ENCODE results near the gene RHOD. TPM values are rescaled to one million over a fixed set of nuclear protein-coding genes. Genes with fewer than 3 reads are reported as not detected.
A peak's percentile ranks its signal among the peaks of the same experiment; 100 is the strongest.

Gene RHOD
- total and polyA plus RNA-seq, 10 of the 15 experiments (the other 5 are each of a cell fraction or from before 2014, with no cell fraction given): 0.15 to 2.6 (median 1.9) TPM; not detected in 2

DNA sequence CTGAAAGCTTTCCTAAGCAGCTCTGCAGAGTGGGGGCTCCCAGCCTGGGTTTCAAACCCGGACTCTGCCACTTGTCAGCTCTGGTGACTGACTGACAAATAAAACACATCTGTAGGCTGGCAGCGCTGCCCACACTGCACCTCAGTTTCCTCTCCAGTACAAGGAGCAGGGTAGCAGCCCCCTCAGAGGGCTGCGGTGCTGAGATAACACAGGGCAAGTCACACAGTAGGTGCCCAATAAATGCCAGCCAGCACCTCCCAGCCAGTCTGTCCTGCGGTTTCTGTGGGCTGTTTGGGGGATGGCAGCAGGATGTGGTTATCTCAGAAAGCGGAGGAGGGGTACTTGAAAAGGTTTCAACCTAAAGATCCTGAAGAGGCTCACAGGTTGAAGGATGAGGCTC, 32.2 kb upstream of the RHOD start (continued):
- TF ChIP-seq EGR1 (IDR thresholded peaks at IDR 0.05; ENCODE audit: borderline replicate concordance in 1 of 2, low read depth in 2 of 2, low read length in 2 of 2) (0 out of 3 replicates have a peak, but pooled peaks of 1 of the 2 experiments have one; percentile 17), CBX3 (IDR thresholded peaks at IDR 0.05; ENCODE audit: borderline replicate concordance, low read depth) (no peak), SKIL (IDR thresholded peaks at IDR 0.05; ENCODE audit: low read depth, poor library complexity, severe bottlenecking) (no peak), YBX1 (IDR thresholded peaks at IDR 0.05) (no peak), PML (IDR thresholded peaks at IDR 0.05; ENCODE audit: low read length) (no peak), IRF5 (IDR thresholded peaks at IDR 0.05; ENCODE audit: borderline replicate concordance) (no peak), CREM (IDR thresholded peaks at IDR 0.05; ENCODE audit: low read depth) (no peak), FOS (IDR thresholded peaks at IDR 0.05; ENCODE audit: borderline replicate concordance, extremely low read depth, insufficient read length) (no peak), PAX5 (IDR thresholded peaks at IDR 0.05; ENCODE audit: borderline replicate concordance, low read depth, low read length) (peak; percentile 37; the same call in 1 of the 2 replicates), DPF2 (IDR thresholded peaks at IDR 0.05) (0 out of 2 replicates have a peak, but pooled peaks have one; percentile 33), ZNF207 (IDR thresholded peaks at IDR 0.05; ENCODE audit: borderline replicate concordance) (no peak), RUNX3 (IDR thresholded peaks at IDR 0.05; ENCODE audit: low read length) (peak; percentile 98), JUNB (IDR thresholded peaks at IDR 0.05) (no peak)
- TF ChIP-seq, protein P1, sequence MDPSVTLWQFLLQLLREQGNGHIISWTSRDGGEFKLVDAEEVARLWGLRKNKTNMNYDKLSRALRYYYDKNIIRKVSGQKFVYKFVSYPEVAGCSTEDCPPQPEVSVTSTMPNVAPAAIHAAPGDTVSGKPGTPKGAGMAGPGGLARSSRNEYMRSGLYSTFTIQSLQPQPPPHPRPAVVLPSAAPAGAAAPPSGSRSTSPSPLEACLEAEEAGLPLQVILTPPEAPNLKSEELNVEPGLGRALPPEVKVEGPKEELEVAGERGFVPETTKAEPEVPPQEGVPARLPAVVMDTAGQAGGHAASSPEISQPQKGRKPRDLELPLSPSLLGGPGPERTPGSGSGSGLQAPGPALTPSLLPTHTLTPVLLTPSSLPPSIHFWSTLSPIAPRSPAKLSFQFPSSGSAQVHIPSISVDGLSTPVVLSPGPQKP (IDR thresholded peaks at IDR 0.05; ENCODE audit: low read depth, low read length): no peak
- TF ChIP-seq, protein P2, sequence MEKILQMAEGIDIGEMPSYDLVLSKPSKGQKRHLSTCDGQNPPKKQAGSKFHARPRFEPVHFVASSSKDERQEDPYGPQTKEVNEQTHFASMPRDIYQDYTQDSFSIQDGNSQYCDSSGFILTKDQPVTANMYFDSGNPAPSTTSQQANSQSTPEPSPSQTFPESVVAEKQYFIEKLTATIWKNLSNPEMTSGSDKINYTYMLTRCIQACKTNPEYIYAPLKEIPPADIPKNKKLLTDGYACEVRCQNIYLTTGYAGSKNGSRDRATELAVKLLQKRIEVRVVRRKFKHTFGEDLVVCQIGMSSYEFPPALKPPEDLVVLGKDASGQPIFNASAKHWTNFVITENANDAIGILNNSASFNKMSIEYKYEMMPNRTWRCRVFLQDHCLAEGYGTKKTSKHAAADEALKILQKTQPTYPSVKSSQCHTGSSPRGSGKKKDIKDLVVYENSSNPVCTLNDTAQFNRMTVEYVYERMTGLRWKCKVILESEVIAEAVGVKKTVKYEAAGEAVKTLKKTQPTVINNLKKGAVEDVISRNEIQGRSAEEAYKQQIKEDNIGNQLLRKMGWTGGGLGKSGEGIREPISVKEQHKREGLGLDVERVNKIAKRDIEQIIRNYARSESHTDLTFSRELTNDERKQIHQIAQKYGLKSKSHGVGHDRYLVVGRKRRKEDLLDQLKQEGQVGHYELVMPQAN (conservative IDR thresholded peaks at IDR 0.05): no peak
